Nephron (organoid): ENCODE results near the gene LARP4.
"Not testable (repeated sequence)": the region's sequence is repeated elsewhere in the genome, so short reads cannot be mapped to it uniquely, and the experiment has no call there.

Source experiments
- H3K27ac Mint-ChIP-seq, 3 experiments: 2 replicates each; pipeline ENCODE4 v1.8.0; 2020; ENCODE audit warnings: mixed read lengths in 3 of 3, mild to moderate bottlenecking in 2 of 3, moderate library complexity in 1 of 3
- H3K27me3 Mint-ChIP-seq: 2 replicates; pipeline ENCODE4 v1.8.0; 2021; ENCODE audit warnings: low read depth, mild to moderate bottlenecking, moderate library complexity, mixed read lengths
- H3K36me3 Mint-ChIP-seq: 2 replicates; pipeline ENCODE4 v1.8.0; 2020; ENCODE audit warnings: low read depth, mixed read lengths
- H3K4me1 Mint-ChIP-seq: 2 replicates; pipeline ENCODE4 v1.8.0; 2020; ENCODE audit warnings: mixed read lengths
- H3K4me3 Mint-ChIP-seq, 3 experiments: 2 replicates each; pipeline ENCODE4 v1.8.0; 2020; ENCODE audit warnings: mild to moderate bottlenecking in 3 of 3, mixed read lengths in 3 of 3, moderate library complexity in 2 of 3
- H3K9me3 Mint-ChIP-seq: 2 replicates; pipeline ENCODE4 v1.8.0; 2020; ENCODE audit warnings: mixed read lengths
- TF ChIP-seq, protein P1 (sequence below), 3 experiments: fragments of 200-600 bp; sonication (generic); IDR thresholded peaks; one replicate each; pipeline ENCODE4 v1.5.0; 2021; ENCODE audit warnings: antibody characterized with exemption in 3 of 3; ENCODE audit not compliant: unreplicated experiment in 3 of 3

LARP4 gene

GRCh38 chr12:50403001-50403440 is 2.3 kb downstream of the LARP4 start:
- H3K36me3 Mint-ChIP-seq, result peaks cover 3% of the 10 kb centered on the region
- H3K27ac Mint-ChIP-seq, result peak overlapping the region; percentile 99
- H3K27me3 Mint-ChIP-seq, result no peaks in the 10 kb centered on the region
- peak overlapping the region; percentile 98 to 100 (median 99) for H3K4me3 Mint-ChIP-seq
- no peaks in the 10 kb centered on the region for H3K9me3 Mint-ChIP-seq
- peaks cover 23% of the 10 kb centered on the region for H3K4me1 Mint-ChIP-seq
- TF ChIP-seq, protein P1, sequence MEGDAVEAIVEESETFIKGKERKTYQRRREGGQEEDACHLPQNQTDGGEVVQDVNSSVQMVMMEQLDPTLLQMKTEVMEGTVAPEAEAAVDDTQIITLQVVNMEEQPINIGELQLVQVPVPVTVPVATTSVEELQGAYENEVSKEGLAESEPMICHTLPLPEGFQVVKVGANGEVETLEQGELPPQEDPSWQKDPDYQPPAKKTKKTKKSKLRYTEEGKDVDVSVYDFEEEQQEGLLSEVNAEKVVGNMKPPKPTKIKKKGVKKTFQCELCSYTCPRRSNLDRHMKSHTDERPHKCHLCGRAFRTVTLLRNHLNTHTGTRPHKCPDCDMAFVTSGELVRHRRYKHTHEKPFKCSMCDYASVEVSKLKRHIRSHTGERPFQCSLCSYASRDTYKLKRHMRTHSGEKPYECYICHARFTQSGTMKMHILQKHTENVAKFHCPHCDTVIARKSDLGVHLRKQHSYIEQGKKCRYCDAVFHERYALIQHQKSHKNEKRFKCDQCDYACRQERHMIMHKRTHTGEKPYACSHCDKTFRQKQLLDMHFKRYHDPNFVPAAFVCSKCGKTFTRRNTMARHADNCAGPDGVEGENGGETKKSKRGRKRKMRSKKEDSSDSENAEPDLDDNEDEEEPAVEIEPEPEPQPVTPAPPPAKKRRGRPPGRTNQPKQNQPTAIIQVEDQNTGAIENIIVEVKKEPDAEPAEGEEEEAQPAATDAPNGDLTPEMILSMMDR (IDR thresholded peaks at IDR 0.05; ENCODE audit: unreplicated experiment in 3 of 3), result no peak

- no peaks in the 10 kb centered on the region for H3K27me3 Mint-ChIP-seq
- peaks cover 23% of the 10 kb centered on the region for H3K4me1 Mint-ChIP-seq
- no peak overlapping the region for H3K27ac Mint-ChIP-seq
- TF ChIP-seq, protein P1 (IDR thresholded peaks at IDR 0.05; ENCODE audit: unreplicated experiment in 3 of 3), result no peak
- H3K9me3 Mint-ChIP-seq, result no peaks in the 10 kb centered on the region
- peaks cover 8% of the 10 kb centered on the region for H3K36me3 Mint-ChIP-seq
- H3K4me3 Mint-ChIP-seq, result no peak overlapping the region
These were observed 3.6 kb downstream of the LARP4 start for GRCh38 chr12:50404307-50404706.

DNA sequence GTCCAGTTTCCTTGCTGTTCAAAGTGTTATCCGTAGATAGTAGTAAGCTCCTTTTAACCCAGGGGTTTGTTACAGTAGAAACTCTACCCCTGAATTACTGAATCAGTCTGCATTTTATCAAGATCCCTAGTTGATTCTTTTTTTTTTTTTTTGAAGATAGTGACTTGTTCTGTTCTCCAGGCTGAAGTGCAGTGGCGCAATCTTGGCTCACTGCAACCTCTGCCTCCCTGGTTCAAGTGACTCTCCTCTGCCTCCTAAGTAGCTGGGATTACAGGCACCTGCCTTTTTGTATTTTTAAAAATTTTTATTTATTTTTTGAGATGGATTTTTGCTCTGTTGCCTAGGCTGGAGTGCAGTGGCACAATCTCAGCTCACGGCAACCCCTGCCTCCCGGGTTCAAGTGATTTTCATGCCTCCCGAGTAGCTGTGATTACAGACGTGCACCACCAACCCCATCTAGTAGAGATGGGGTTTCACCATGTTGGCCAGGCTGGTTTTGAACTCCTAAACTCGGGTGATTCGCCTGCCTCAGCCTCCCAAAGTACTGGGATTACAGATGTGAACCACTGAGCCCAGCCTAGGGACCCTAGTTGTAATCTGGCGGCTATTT is 10.5 kb downstream of the LARP4 start:
- H3K4me1 Mint-ChIP-seq, result no peaks in the 10 kb centered on the region
- no peaks in the 10 kb centered on the region for H3K9me3 Mint-ChIP-seq

DNA sequence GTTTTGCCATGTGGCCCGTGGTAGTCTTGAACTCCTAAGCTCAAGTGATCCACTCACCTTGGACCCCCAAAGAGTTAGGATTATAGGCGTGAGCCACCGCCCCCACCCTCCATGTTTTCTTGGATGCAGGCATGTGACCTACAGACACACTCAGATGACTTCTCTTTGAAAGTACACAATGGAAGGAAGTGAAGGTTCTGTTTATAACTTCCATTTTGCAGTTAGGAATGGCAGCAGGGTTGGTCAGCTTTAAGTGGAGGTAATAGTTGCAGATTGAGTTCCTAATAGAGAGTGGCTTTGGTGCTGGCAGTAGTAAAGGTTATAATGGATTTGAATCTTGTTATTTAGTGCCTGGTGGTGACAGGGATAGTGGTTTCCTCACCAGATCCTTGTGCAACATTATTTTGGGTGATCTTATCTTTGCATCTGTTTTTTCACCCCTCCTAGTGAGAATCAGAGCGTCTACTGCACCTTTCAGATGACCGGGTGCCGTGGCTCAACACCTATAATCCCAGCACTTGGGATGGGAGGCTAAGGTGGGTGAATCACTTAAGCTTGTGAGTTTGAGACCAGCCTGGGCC is 15.3 kb downstream of the LARP4 start:
- Mint-ChIP-seq H3K27me3 (no peaks in the 10 kb centered on the region), H3K4me1 (no peaks in the 10 kb centered on the region), H3K27ac (peak overlapping the region in 1 of 3 experiments; percentile 3), H3K36me3 (peaks cover 31% of the 10 kb centered on the region), H3K9me3 (no peaks in the 10 kb centered on the region), H3K4me3 (no peak overlapping the region)
- TF ChIP-seq, protein P1 (IDR thresholded peaks at IDR 0.05; ENCODE audit: unreplicated experiment in 3 of 3), result no peak

More for the DNA sequence above, 10.5 kb downstream of the LARP4 start:
- peaks cover 22% of the 10 kb centered on the region for H3K36me3 Mint-ChIP-seq
- no peak overlapping the region for H3K4me3 Mint-ChIP-seq
- no peaks in the 10 kb centered on the region for H3K27me3 Mint-ChIP-seq
- TF ChIP-seq, protein P1 (IDR thresholded peaks at IDR 0.05; ENCODE audit: unreplicated experiment in 3 of 3), result no peak
- no peak overlapping the region for H3K27ac Mint-ChIP-seq

- Mint-ChIP-seq H3K27ac (no peak overlapping the region), H3K4me1 (no peaks in the 10 kb centered on the region), H3K4me3 (no peak overlapping the region), H3K36me3 (peaks cover 26% of the 10 kb centered on the region), H3K27me3 (no peaks in the 10 kb centered on the region), H3K9me3 (no peaks in the 10 kb centered on the region)
- TF ChIP-seq, protein P1 (IDR thresholded peaks at IDR 0.05; ENCODE audit: unreplicated experiment in 3 of 3), result no peak
These were observed 18.6 kb downstream of the LARP4 start for GRCh38 chr12:50419112-50419909.

DNA sequence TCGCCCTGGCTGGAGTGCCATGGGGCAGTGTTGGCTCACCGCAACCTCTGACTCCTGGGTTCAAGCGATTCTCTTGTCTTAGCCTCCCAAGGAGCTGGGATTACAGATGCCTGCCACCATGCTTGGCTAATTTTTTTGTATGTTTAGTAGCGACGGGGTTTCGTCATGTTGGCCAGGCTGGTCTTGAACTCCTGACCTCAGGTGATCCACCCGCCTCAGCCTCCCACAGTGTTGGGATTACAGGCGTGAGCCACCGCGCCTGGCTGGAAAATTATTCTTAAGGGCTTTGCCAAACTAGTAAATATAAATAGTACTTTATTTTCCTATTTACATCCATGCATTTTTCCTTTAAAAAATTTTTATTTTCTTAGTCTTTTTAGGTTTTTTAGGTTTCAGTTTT is 22.2 kb downstream of the LARP4 start:
- not testable (repeated sequence) for H3K27me3 Mint-ChIP-seq, H3K4me3 Mint-ChIP-seq, H3K27ac Mint-ChIP-seq, H3K9me3 Mint-ChIP-seq
- peaks cover 14% of the 10 kb centered on the region for H3K4me1 Mint-ChIP-seq
- peaks cover 15% of the 10 kb centered on the region for H3K36me3 Mint-ChIP-seq

DNA sequence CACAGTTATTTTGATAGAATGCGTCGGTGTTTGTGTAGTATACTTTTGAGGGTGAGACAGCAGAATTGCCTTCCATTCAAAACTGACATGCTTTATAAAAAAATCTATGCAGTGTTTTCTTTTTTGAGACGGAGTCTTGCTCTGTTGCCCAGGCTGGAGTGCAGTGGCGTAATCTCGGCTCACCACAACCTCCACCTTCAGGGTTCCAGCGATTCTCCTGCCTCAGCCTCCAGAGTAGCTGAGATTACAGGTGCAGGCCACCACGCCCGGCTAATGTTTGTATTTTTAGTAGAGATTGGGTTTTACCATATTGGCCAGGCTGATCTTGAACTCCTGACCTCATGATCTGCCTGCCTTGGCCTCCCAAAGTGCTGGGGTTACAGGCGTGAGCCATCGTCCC is 22.7 kb downstream of the LARP4 start:
- Mint-ChIP-seq H3K4me1 (peaks cover 14% of the 10 kb centered on the region), H3K36me3 (peaks cover 15% of the 10 kb centered on the region)
- H3K9me3 Mint-ChIP-seq, H3K27ac Mint-ChIP-seq, H3K4me3 Mint-ChIP-seq, H3K27me3 Mint-ChIP-seq: not testable (repeated sequence)
